Keratinocyte (primary cell): ENCODE data around the gene ARFGEF3. TPM values are rescaled to one million over a fixed set of nuclear protein-coding genes. Genes with fewer than 3 reads are reported as not detected.

Experiments
- DNase-seq: peaks from one replicate; pipeline ENCODE4 v3.0.0-alpha.2; 2011; ENCODE audit warnings: low read depth, missing footprints, low spot score
- FAIRE-seq: peaks from 2 replicates; lab custom pipeline; 2011; peaks lifted over from hg19 to GRCh38; lab: Jason Lieb, UNC
- H2AFZ ChIP-seq: 2 replicates; pipeline ENCODE4 v1.6.0; 2012; ENCODE audit warnings: low read length, control low read depth, inconsistent platforms; ENCODE audit not compliant: control insufficient read depth
- H3K27ac ChIP-seq: 2 replicates; pipeline ENCODE4 v1.5.1; 2011; ENCODE audit warnings: low read length; ENCODE audit not compliant: control insufficient read depth, insufficient read depth
- H3K27me3 ChIP-seq: 3 replicates; pipeline ENCODE4 v1.6.0; 2011; ENCODE audit warnings: low read length; ENCODE audit not compliant: control insufficient read depth, insufficient read depth; ENCODE audit errors: extremely low read depth
- H3K36me3 ChIP-seq, 2 experiments: 2 replicates in 1 of 2; 3 replicates in 1 of 2; pipeline ENCODE4 v1.5.1; 2011; ENCODE audit warnings: low read length in 2 of 2, mild to moderate bottlenecking in 1 of 2; ENCODE audit not compliant: control insufficient read depth in 2 of 2, insufficient read depth in 2 of 2; ENCODE audit errors: extremely low read depth in 1 of 2
- H3K4me1 ChIP-seq: 3 replicates; pipeline ENCODE4 v1.5.1; 2011; ENCODE audit warnings: low read length; ENCODE audit not compliant: control insufficient read depth, insufficient read depth; ENCODE audit errors: extremely low read depth
- H3K4me2 ChIP-seq: 3 replicates; pipeline ENCODE4 v1.6.0; 2011; ENCODE audit warnings: low read depth, low read length; ENCODE audit not compliant: control insufficient read depth, insufficient read depth; ENCODE audit errors: extremely low read depth
- H3K4me3 ChIP-seq, 3 experiments: fragments of 200-600 bp in 1 of 3; sonication (generic) in 1 of 3; 2 replicates in 2 of 3; 3 replicates in 1 of 3; pipeline ENCODE4 v1.5.1; 2011 to 2016; ENCODE audit warnings: low read length in 3 of 3, mild to moderate bottlenecking in 3 of 3, control low read depth in 2 of 3, inconsistent platforms in 1 of 3, low read depth in 1 of 3, mixed read lengths in 1 of 3, mixed run types in 1 of 3, moderate library complexity in 1 of 3; ENCODE audit not compliant: control insufficient read depth in 2 of 3, insufficient read depth in 2 of 3; ENCODE audit errors: extremely low read depth in 1 of 3
- H3K79me2 ChIP-seq: 2 replicates; pipeline ENCODE4 v1.6.0; 2012; ENCODE audit warnings: low read length; ENCODE audit not compliant: control insufficient read depth, insufficient read depth
- H3K9ac ChIP-seq: 3 replicates; pipeline ENCODE4 v1.6.0; 2011; ENCODE audit warnings: low read length; ENCODE audit not compliant: control insufficient read depth, insufficient read depth; ENCODE audit errors: extremely low read depth
- H3K9me1 ChIP-seq: 3 replicates; pipeline ENCODE4 v1.6.0; 2011; ENCODE audit warnings: low read length; ENCODE audit not compliant: control insufficient read depth, insufficient read depth; ENCODE audit errors: extremely low read depth
- H3K9me3 ChIP-seq: 2 replicates; pipeline ENCODE4 v1.5.1; 2012; ENCODE audit warnings: low read depth, low read length; ENCODE audit not compliant: control insufficient read depth
- H4K20me1 ChIP-seq: 3 replicates; pipeline ENCODE4 v1.6.0; 2011; ENCODE audit warnings: low read length; ENCODE audit not compliant: control insufficient read depth, insufficient read depth; ENCODE audit errors: extremely low read depth
- CTCF ChIP-seq, 3 experiments: IDR thresholded peaks in 1 of 3; conservative IDR thresholded peaks in 1 of 3; optimal IDR thresholded peaks in 1 of 3; 2 replicates in 2 of 3; 3 replicates in 1 of 3; pipeline versions ENCODE3 to v1.5.1; 2011; ENCODE audit warnings: low read length in 3 of 3, mild to moderate bottlenecking in 3 of 3, moderate library complexity in 2 of 3, control low read depth in 1 of 3, inconsistent platforms in 1 of 3; ENCODE audit not compliant: insufficient read depth in 2 of 3; ENCODE audit errors: extremely low read depth in 1 of 3
- EZH2 ChIP-seq: IDR thresholded peaks from one replicate; pipeline ENCODE4 v1.6.1; 2012; ENCODE audit warnings: inconsistent platforms, mild to moderate bottlenecking, low read length, moderate library complexity
- dilution Hi-C: fragments of 300-500 bp; cut with MboI; formaldehyde crosslinking; loops from one replicate; pipeline ENCODE4 v1.7.0; 2020; ENCODE audit warnings: low sequenced_read_pairs; ENCODE audit not compliant: extremely low pct_ligation_motif_present
- polyA plus RNA-seq, 5 experiments: library from polyadenylated mRNA; depleted of rRNA in 3 of 5; stranded (reverse) in 3 of 5; stranded (forward) in 1 of 5; unstranded in 1 of 5; fragments of >200 nt; gene quantifications; 1 replicate in 1 of 5; 2 replicates in 3 of 5; 3 replicates in 1 of 5; pipeline versions ENCODE4 v1.2.1 to v1.2.3, GENCODE V29; 2011 to 2012; ENCODE audit warnings: missing spikeins in 2 of 5, low read depth in 1 of 5, low replicate concordance in 1 of 5

ARFGEF3 gene
- polyA plus RNA-seq, 1 donor (not counting 4 experiments of a cell fraction or from before 2014, with no cell fraction given) = 0.09 TPM

GRCh38 chr6:138277835-138278234 is 116.1 kb downstream of the ARFGEF3 start:
- no peaks in the 10 kb centered on the region for H3K27me3 ChIP-seq
- H3K79me2 ChIP-seq = no peaks in the 10 kb centered on the region
- no peaks in the 10 kb centered on the region for H3K9me1 ChIP-seq
- H3K9me3 ChIP-seq = no peaks in the 10 kb centered on the region
- no peak overlapping the region for H3K4me3 ChIP-seq
- dilution Hi-C loops = no loop called here
- no peak overlapping the region for H3K4me2 ChIP-seq
- no peak for TF ChIP-seq CTCF (optimal IDR thresholded peaks at IDR 0.05 in 1 of 3, IDR thresholded peaks at IDR 0.05 in 1 of 3, conservative IDR thresholded peaks at IDR 0.05 in 1 of 3; ENCODE audit: extremely low read depth in 1 of 3, insufficient read depth in 2 of 3, low read length in 3 of 3)
- no peak for TF ChIP-seq EZH2
- H3K4me1 ChIP-seq = peaks cover 9% of the 10 kb centered on the region
- H3K27ac ChIP-seq = no peak overlapping the region
- H4K20me1 ChIP-seq = no peaks in the 10 kb centered on the region
- no peaks in the 10 kb centered on the region for H3K36me3 ChIP-seq
- H3K9ac ChIP-seq = no peak overlapping the region
- H2AFZ ChIP-seq = peak overlapping the region; percentile 58
- FAIRE-seq = no peak
- DNase-seq = no peak

- no peak overlapping the region for H3K4me2 ChIP-seq
- H3K9ac ChIP-seq = no peak overlapping the region
- no peaks in the 10 kb centered on the region for H3K36me3 ChIP-seq
- H4K20me1 ChIP-seq = no peaks in the 10 kb centered on the region
- no peaks in the 10 kb centered on the region for H3K9me1 ChIP-seq
- DNase-seq = peak; percentile 21
- TF ChIP-seq CTCF (optimal IDR thresholded peaks at IDR 0.05 in 1 of 3, IDR thresholded peaks at IDR 0.05 in 1 of 3, conservative IDR thresholded peaks at IDR 0.05 in 1 of 3; ENCODE audit: extremely low read depth in 1 of 3, insufficient read depth in 2 of 3, low read length in 3 of 3) (peak; percentile 65 to 86 (median 82)), EZH2 (no peak)
- dilution Hi-C loops = no loop called here
- H2AFZ ChIP-seq = peak overlapping the region; percentile 58
- H3K27ac ChIP-seq = no peak overlapping the region
- H3K27me3 ChIP-seq = no peaks in the 10 kb centered on the region
- H3K4me3 ChIP-seq = no peak overlapping the region
- H3K4me1 ChIP-seq = peaks cover 9% of the 10 kb centered on the region
- H3K79me2 ChIP-seq = no peaks in the 10 kb centered on the region
- peak; percentile 89 for FAIRE-seq
- H3K9me3 ChIP-seq = no peaks in the 10 kb centered on the region
These were observed 116.6 kb downstream of the ARFGEF3 start for GRCh38 chr6:138278326-138278725.
